Uterus (tissue), 2 donors: ENCODE results near the gene SLC35B3.

Source experiments
- POLR2A ChIP-seq, 2 donors: fragments of 450-650 bp; IDR thresholded peaks; one replicate each; pipeline ENCODE4 v1.6.1; 2016; ENCODE audit warnings: antibody characterized with exemption in 2 of 2, mild to moderate bottlenecking in 1 of 2, moderate library complexity in 1 of 2
- TF ChIP-seq, protein P1 (sequence below), 4 experiments: fragments of 200-600 bp in 2 of 4; fragments of 450-650 bp in 2 of 4; sonication (generic) in 2 of 4; IDR thresholded peaks; one replicate each; pipeline ENCODE4 v1.5.1; 2016 to 2019; ENCODE audit warnings: antibody characterized with exemption in 4 of 4, mild to moderate bottlenecking in 2 of 4, moderate library complexity in 1 of 4

DNA sequence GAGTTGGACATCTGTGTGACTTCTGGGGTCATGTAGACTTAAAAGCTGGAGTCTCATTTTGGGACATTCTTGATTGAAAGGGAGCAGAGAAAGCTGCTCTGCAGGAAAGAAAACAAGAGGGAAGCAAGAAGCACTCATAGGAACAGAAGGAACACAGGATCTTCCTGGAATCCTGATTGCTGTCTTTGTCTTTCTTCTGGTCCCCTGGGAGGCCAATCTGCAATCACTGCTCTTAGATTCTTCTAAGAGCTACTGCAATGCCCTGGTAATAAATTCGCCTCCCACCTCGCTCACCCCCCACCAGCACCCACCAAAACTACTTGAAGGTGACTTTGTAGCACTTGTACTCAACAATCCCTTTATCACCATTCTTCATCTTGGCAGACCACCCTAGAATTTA lies 51.8 kb downstream of the SLC35B3 start:
- no peak for TF ChIP-seq POLR2A (IDR thresholded peaks at IDR 0.05)
- TF ChIP-seq, protein P1, sequence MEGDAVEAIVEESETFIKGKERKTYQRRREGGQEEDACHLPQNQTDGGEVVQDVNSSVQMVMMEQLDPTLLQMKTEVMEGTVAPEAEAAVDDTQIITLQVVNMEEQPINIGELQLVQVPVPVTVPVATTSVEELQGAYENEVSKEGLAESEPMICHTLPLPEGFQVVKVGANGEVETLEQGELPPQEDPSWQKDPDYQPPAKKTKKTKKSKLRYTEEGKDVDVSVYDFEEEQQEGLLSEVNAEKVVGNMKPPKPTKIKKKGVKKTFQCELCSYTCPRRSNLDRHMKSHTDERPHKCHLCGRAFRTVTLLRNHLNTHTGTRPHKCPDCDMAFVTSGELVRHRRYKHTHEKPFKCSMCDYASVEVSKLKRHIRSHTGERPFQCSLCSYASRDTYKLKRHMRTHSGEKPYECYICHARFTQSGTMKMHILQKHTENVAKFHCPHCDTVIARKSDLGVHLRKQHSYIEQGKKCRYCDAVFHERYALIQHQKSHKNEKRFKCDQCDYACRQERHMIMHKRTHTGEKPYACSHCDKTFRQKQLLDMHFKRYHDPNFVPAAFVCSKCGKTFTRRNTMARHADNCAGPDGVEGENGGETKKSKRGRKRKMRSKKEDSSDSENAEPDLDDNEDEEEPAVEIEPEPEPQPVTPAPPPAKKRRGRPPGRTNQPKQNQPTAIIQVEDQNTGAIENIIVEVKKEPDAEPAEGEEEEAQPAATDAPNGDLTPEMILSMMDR (IDR thresholded peaks at IDR 0.05), result no peak
